IMR-90 (cell line): ENCODE measurements around the gene FES. TPM values are rescaled to one million over a fixed set of nuclear protein-coding genes. Genes with fewer than 3 reads are reported as not detected.
"Not testable (repeated sequence)": the region's sequence is repeated elsewhere in the genome, so short reads cannot be mapped to it uniquely, and the experiment has no call there.

Experiments
- ATAC-seq: fragments of 200-7000 bp; cut with Tn5 transposase; 2 replicates; pipeline ENCODE4 v1.9.1; 2020; ENCODE audit warnings: low read depth, mild to moderate bottlenecking, moderate library complexity
- BruUV-seq: library from RNA; stranded (reverse); fragments of 400-500 nt; replicated peaks from 2 replicates; lab custom pipeline; 2021; lab: Mats Ljungman, UMichigan
- CTCF ChIA-PET: fragments of 300-600 bp; formaldehyde crosslinking; extraction: SDS; loops from one replicate; lab custom pipeline; 2021; ENCODE audit warnings: antibody characterized with exemption; lab: Yijun Ruan, JAX
- POLR2A ChIA-PET: fragments of 300-600 bp; sonication (Branson Sonifier 250); formaldehyde crosslinking; loops from one replicate; lab custom pipeline; 2022; ENCODE audit warnings: antibody characterized with exemption; ENCODE audit not compliant: unreplicated experiment; lab: Charles Lee
- DNase-seq: peaks from one replicate; pipeline ENCODE4 v3.0.0; 2013
- H2AFZ ChIP-seq: replicated peaks from 2 replicates; pipeline ENCODE3; 2013; ENCODE audit warnings: low read length, mild to moderate bottlenecking; ENCODE audit not compliant: poor library complexity
- H2AK5ac ChIP-seq: 2 replicates; pipeline ENCODE4 v1.6.1; 2013; ENCODE audit warnings: low read depth, low read length, inconsistent platforms
- H2AK9ac ChIP-seq: replicated peaks from 2 replicates; pipeline ENCODE3; 2013; ENCODE audit warnings: mild to moderate bottlenecking, low read depth, low read length, moderate library complexity; ENCODE audit not compliant: poor library complexity
- H2BK120ac ChIP-seq: 2 replicates; pipeline ENCODE4 v1.6.1; 2013; ENCODE audit warnings: low read depth, low read length, inconsistent platforms
- H2BK15ac ChIP-seq: 3 replicates; pipeline ENCODE4 v1.6.1; 2013; ENCODE audit warnings: low read depth, low read length, inconsistent platforms
- H2BK20ac ChIP-seq: 2 replicates; pipeline ENCODE4 v1.6.1; 2013; ENCODE audit warnings: low read depth, mild to moderate bottlenecking, inconsistent platforms, low read length, moderate library complexity
- H2BK5ac ChIP-seq: 2 replicates; pipeline ENCODE4 v1.6.1; 2013; ENCODE audit warnings: mild to moderate bottlenecking, low read depth, low read length, inconsistent platforms; ENCODE audit not compliant: poor library complexity, severe bottlenecking
- H3K14ac ChIP-seq: replicated peaks from 2 replicates; pipeline ENCODE4 v1.6.1; 2013; ENCODE audit warnings: low read depth, low read length, inconsistent platforms
- H3K18ac ChIP-seq: 2 replicates; pipeline ENCODE4 v1.6.1; 2013; ENCODE audit warnings: low read depth, low read length, control low read depth
- H3K23ac ChIP-seq: 2 replicates; pipeline ENCODE4 v1.6.1; 2013; ENCODE audit warnings: low read depth, low read length, inconsistent platforms
- H3K27ac ChIP-seq: 2 replicates; pipeline ENCODE4 v1.5.1; 2013; ENCODE audit warnings: mild to moderate bottlenecking, control low read depth, low read length; ENCODE audit not compliant: insufficient read depth
- H3K27me3 ChIP-seq: 2 replicates; pipeline ENCODE4 v1.6.1; 2013; ENCODE audit warnings: low read length; ENCODE audit not compliant: control insufficient read depth, insufficient read depth
- H3K36me3 ChIP-seq: 2 replicates; pipeline ENCODE4 v1.6.1; 2013; ENCODE audit warnings: low read length, mixed read lengths; ENCODE audit not compliant: control insufficient read depth, insufficient read depth
- H3K4ac ChIP-seq: 2 replicates; pipeline ENCODE4 v1.6.1; 2013; ENCODE audit warnings: low read depth, low read length, inconsistent platforms
- H3K4me1 ChIP-seq: 2 replicates; pipeline ENCODE4 v1.6.1; 2013; ENCODE audit warnings: low read length, mixed read lengths; ENCODE audit not compliant: control insufficient read depth, insufficient read depth
- H3K4me2 ChIP-seq: 2 replicates; pipeline ENCODE4 v1.6.1; 2013; ENCODE audit warnings: low read depth, mild to moderate bottlenecking, control low read depth, low read length, moderate library complexity
- H3K4me3 ChIP-seq: 2 replicates; pipeline ENCODE4 v1.5.1; 2013; ENCODE audit warnings: low read depth, mild to moderate bottlenecking, control low read depth, low read length, moderate library complexity; ENCODE audit not compliant: insufficient read depth
- H3K56ac ChIP-seq: 2 replicates; pipeline ENCODE4 v1.6.1; 2013; ENCODE audit warnings: low read length, inconsistent platforms; ENCODE audit not compliant: insufficient read depth; ENCODE audit errors: extremely low read depth
- H3K79me1 ChIP-seq, 2 experiments: 2 replicates each; pipeline ENCODE4 v1.6.1; 2013; ENCODE audit warnings: low read length in 2 of 2, inconsistent platforms in 1 of 2, low read depth in 1 of 2
- H3K9ac ChIP-seq: 2 replicates; pipeline ENCODE4 v1.6.1; 2013; ENCODE audit warnings: low read depth, low read length, control low read depth
- H3K9me1 ChIP-seq: 2 replicates; pipeline ENCODE4 v1.6.1; 2013; ENCODE audit warnings: low read length, inconsistent platforms; ENCODE audit not compliant: insufficient read depth
- H3K9me3 ChIP-seq: 2 replicates; pipeline ENCODE4 v1.6.1; 2013; ENCODE audit warnings: low read length; ENCODE audit not compliant: control insufficient read depth, insufficient read depth
- H4K20me1 ChIP-seq: 2 replicates; pipeline ENCODE4 v1.6.1; 2013; ENCODE audit warnings: low read length, inconsistent platforms; ENCODE audit not compliant: insufficient read depth
- H4K5ac ChIP-seq: 2 replicates; pipeline ENCODE4 v1.6.1; 2013; ENCODE audit warnings: mild to moderate bottlenecking, low read depth, low read length, control low read depth
- H4K8ac ChIP-seq, 2 experiments: 2 replicates each; pipeline ENCODE4 v1.6.1; 2013; ENCODE audit warnings: low read depth in 2 of 2, low read length in 2 of 2, control low read depth in 1 of 2, inconsistent platforms in 1 of 2
- H4K91ac ChIP-seq: 2 replicates; pipeline ENCODE4 v1.6.1; 2013; ENCODE audit warnings: low read depth, low read length, inconsistent platforms; ENCODE audit not compliant: insufficient read depth
- USF2 ChIP-seq: fragments of 150-350 bp; IDR thresholded peaks from 2 replicates; pipeline ENCODE4 v1.6.1; 2017; ENCODE audit warnings: mild to moderate bottlenecking, antibody characterized with exemption, low read length, low read depth
- WGBS, 2 experiments: methylation state at CpG; one replicate each; pipeline versions ENCODE4 v1.1.5 to v1.1.7; 2013; ENCODE audit warnings: missing lambda C conversion rate in 2 of 2; ENCODE audit not compliant: insufficient read length in 1 of 2; ENCODE audit errors: extremely low coverage in 2 of 2; 5-methylcytosine and 5-hydroxymethylcytosine counted together
- dilution Hi-C: fragments of 300-500 bp; cut with HindIII; formaldehyde crosslinking; loops from one replicate; pipeline ENCODE4 v1.14.3; 2018; ENCODE audit warnings: low sequenced_read_pairs; ENCODE audit not compliant: unreplicated experiment
- in situ Hi-C: fragments of 300-500 bp; cut with MboI; formaldehyde crosslinking; loops from 3 replicates; pipeline ENCODE4 v1.14.3; 2019; ENCODE audit warnings: low sequenced_read_pairs, inconsistent platforms, mixed read lengths
- intact Hi-C: fragments of 100-400 bp; cut with micrococcal nuclease; formaldehyde crosslinking; loops from 2 replicates; pipeline ENCODE4 v1.10.0; 2022
- polyA plus RNA-seq, 3 experiments: library from polyadenylated mRNA; depleted of rRNA; stranded (reverse); fragments of >200 nt; gene quantifications; 2 replicates each; pipeline ENCODE4 v1.2.3, GENCODE V29; 2012; ENCODE audit warnings: low replicate concordance in 1 of 3
- total RNA-seq: library from RNA; depleted of rRNA; stranded (reverse); fragments of >200 nt; gene quantifications from 2 replicates; pipeline ENCODE4 v1.2.3, GENCODE V29; 2012

Gene FES
- total and polyA plus RNA-seq, 2 of the 4 experiments (the other 2 are of a cell fraction): 10.5 to 11.7 TPM

- TF ChIP-seq USF2: no peak
Observed at GRCh38 chr15:90845201-90845949, 38.9 kb upstream of the FES start (continued).

- H4K8ac ChIP-seq, H2AK5ac ChIP-seq, H3K4ac ChIP-seq, in situ Hi-C loops, H3K9ac ChIP-seq, H3K27ac ChIP-seq, H2AFZ ChIP-seq, intact Hi-C loops, H3K36me3 ChIP-seq, H3K14ac ChIP-seq, H4K91ac ChIP-seq, BruUV-seq, H3K9me3 ChIP-seq, POLR2A ChIA-PET, H3K56ac ChIP-seq, H3K27me3 ChIP-seq, H4K5ac ChIP-seq, H2BK15ac ChIP-seq, H2BK120ac ChIP-seq, H2BK20ac ChIP-seq, H3K4me2 ChIP-seq, ATAC-seq, H3K23ac ChIP-seq, dilution Hi-C loops, H2BK5ac ChIP-seq, H3K79me1 ChIP-seq, H4K20me1 ChIP-seq, H3K4me1 ChIP-seq, CTCF ChIA-PET, H2AK9ac ChIP-seq, H3K9me1 ChIP-seq, DNase-seq, H3K4me3 ChIP-seq, H3K18ac ChIP-seq: not testable (repeated sequence)
- WGBS, 2 experiments: no CpG with 5 or more reads among the region's 1 CpG
Observed at GRCh38 chr15:90849424-90849823, 34.9 kb upstream of the FES start.
